ENCODE measurements around the gene STK36. TPM values are rescaled to one million over a fixed set of nuclear protein-coding genes. Genes with fewer than 3 reads are reported as not detected.
A peak's percentile ranks its signal among the peaks of the same experiment; 100 is the strongest.

The STK36 gene
- total and polyA plus RNA-seq, 4 donors, result 18.0 to 70.6 (median 31.3) TPM

DNA sequence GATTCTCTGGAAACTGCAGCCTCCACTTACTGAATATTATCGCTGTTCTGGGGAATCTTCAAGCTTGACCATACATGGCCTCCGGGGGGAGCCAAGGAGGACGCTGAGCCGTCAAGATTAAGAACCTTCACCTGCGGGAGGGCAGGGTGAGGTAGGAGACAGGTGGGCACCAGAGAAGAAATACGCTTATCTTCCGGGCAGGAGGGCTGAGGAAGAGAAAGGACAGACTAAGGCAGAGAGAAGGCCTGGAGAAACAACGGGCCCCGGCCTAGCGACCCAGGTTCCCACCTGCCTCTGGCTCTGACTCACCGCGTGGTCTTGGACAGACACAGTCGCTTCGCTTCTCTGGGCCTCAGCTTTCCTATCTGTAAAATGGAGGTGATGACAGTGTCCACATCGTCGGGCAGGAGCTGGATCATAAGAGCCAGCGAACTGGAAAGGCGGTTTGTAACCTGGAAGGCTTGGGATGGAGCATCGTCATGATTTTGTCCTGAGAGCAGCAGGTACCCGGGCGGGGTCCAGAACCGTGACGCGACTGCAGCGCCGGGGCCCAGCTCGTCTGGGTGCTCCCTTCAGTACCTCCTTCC lies 13.1 kb upstream of the STK36 start:
- Histone ChIP-seq H3K27me3 (ENCODE audit: control insufficient read depth in 3 of 3, insufficient read depth in 3 of 3, low read length in 2 of 3) (no peaks in the 10 kb centered on the region), H3K27ac (ENCODE audit: low read depth in 1 of 2, low read length in 1 of 2) (peak overlapping the region; percentile 35 to 82), H3K4me3 (peak overlapping the region; percentile 78), H3K9me3 (ENCODE audit: control insufficient read depth in 4 of 4, insufficient read depth in 3 of 4, low read length in 3 of 4) (peaks cover 0 to 2% (median 0%) of the 10 kb centered on the region in 4 donors), H3K9ac (ENCODE audit: insufficient read depth in 1 of 2, low read length in 2 of 2) (peak overlapping the region in 1 of 2 donors; percentile 55), H3K4me1 (ENCODE audit: control insufficient read depth in 5 of 5, insufficient read depth in 5 of 5, low read length in 5 of 5) (peaks cover 0 to 18% (median 5%) of the 10 kb centered on the region in 5 donors), H3K36me3 (ENCODE audit: control insufficient read depth in 4 of 4, insufficient read depth in 4 of 4, low read length in 4 of 4) (peaks cover 18 to 32% (median 26%) of the 10 kb centered on the region in 4 donors)
- ATAC-seq (ENCODE audit: insufficient read depth, low FRiP score) (no peak), DNase-seq (peak in 2 of 3 donors; percentile 29 to 31)
- WGBS, 2 donors, result 0 to 3% methylated on average over 24 to 27 of the region's 27 CpGs
- peak; percentile 6 for TF ChIP-seq CTCF (IDR thresholded peaks at IDR 0.05; ENCODE audit: control extremely low read depth, extremely low read depth)

- 0% methylated on average over 49 of the region's 49 CpGs for WGBS, 2 donors
Observed at GRCh38 chr2:218659258-218659987, 12.5 kb upstream of the STK36 start, which contains the start of the genes BCS1L and ZNF142. BCS1L (plus strand) TSS chr2:218659683; CDS start chr2:218660988, 1,305 bp downstream. ZNF142 (minus strand) TSS chr2:218659623; CDS start chr2:218656429, 3,194 bp downstream.

DNA sequence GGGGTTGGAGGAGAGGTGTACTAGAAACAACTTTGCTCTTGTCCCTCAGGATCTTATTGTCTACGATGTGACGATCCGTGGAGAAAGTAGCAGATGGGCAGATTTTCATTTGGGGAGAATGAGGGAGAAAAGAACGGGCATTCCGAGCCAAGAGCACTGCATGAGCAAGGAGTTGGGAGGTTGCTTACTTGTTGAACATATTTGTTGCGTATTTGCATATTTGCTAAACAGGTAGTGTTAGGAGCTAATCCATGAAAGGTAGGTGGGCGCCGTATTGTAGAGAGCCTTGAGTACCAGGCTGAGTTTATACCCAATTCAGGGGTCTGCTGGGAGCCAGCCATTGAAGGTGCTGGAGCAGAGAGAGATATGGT lies 11.9 kb upstream of the STK36 start:
- Histone ChIP-seq H3K27me3 (ENCODE audit: control insufficient read depth in 3 of 3, insufficient read depth in 3 of 3, low read length in 2 of 3) (no peaks in the 10 kb centered on the region), H3K4me1 (ENCODE audit: control insufficient read depth in 5 of 5, insufficient read depth in 5 of 5, low read length in 5 of 5) (peaks cover 0 to 18% (median 5%) of the 10 kb centered on the region in 5 donors), H3K9ac (ENCODE audit: insufficient read depth in 1 of 2, low read length in 2 of 2) (peak overlapping the region in 1 of 2 donors; percentile 49), H3K9me3 (ENCODE audit: control insufficient read depth in 4 of 4, insufficient read depth in 3 of 4, low read length in 3 of 4) (peaks cover 0 to 2% (median 0%) of the 10 kb centered on the region in 4 donors), H3K36me3 (ENCODE audit: control insufficient read depth in 4 of 4, insufficient read depth in 4 of 4, low read length in 4 of 4) (peaks cover 25 to 40% (median 34%) of the 10 kb centered on the region in 4 donors), H3K27ac (ENCODE audit: low read depth in 1 of 2, low read length in 1 of 2) (peak overlapping the region in 1 of 2 donors; percentile 68), H3K4me3 (peak overlapping the region; percentile 78)
- no peak for ATAC-seq (ENCODE audit: insufficient read depth, low FRiP score)
- 12 to 21% methylated on average over 8 of the region's 8 CpGs for WGBS, 2 donors
- no peak for DNase-seq
- no peak for TF ChIP-seq CTCF (IDR thresholded peaks at IDR 0.05; ENCODE audit: control extremely low read depth, extremely low read depth)

More at GRCh38 chr2:218659258-218659987, 12.5 kb upstream of the STK36 start, which contains the start of the genes BCS1L and ZNF142:
- no peaks in the 10 kb centered on the region for H3K27me3 ChIP-seq (ENCODE audit: control insufficient read depth in 3 of 3, insufficient read depth in 3 of 3, low read length in 2 of 3)
- peak within 1 kb of the TSS; percentile 78 for H3K4me3 ChIP-seq
- no peak for TF ChIP-seq CTCF (IDR thresholded peaks at IDR 0.05; ENCODE audit: control extremely low read depth, extremely low read depth)
- H3K9ac ChIP-seq (ENCODE audit: insufficient read depth in 1 of 2, low read length in 2 of 2), result peak within 1 kb of the TSS; percentile 49 to 55
- H3K27ac ChIP-seq (ENCODE audit: low read depth in 1 of 2, low read length in 1 of 2), result peak within 1 kb of the TSS; percentile 35 to 82
- peak; percentile 89 to 94 (median 91) for DNase-seq
- H3K9me3 ChIP-seq (ENCODE audit: control insufficient read depth in 4 of 4, insufficient read depth in 3 of 4, low read length in 3 of 4), result peaks cover 0 to 2% (median 0%) of the 10 kb centered on the region in 4 donors
- H3K36me3 ChIP-seq (ENCODE audit: control insufficient read depth in 4 of 4, insufficient read depth in 4 of 4, low read length in 4 of 4), result peaks cover 23 to 36% (median 30%) of the 10 kb centered on the region in 4 donors
- peak; percentile 96 for ATAC-seq (ENCODE audit: insufficient read depth, low FRiP score)
- H3K4me1 ChIP-seq (ENCODE audit: control insufficient read depth in 5 of 5, insufficient read depth in 5 of 5, low read length in 5 of 5), result peaks cover 0 to 18% (median 5%) of the 10 kb centered on the region in 5 donors

All from lung (tissue), 12 donors.